ENCODE results near the gene DOCK8. TPM values are rescaled to one million over a fixed set of nuclear protein-coding genes. Genes with fewer than 3 reads are reported as not detected.
A peak's percentile ranks its signal among the peaks of the same experiment; 100 is the strongest.

Gene DOCK8
- total RNA-seq, 2 experiments from 2014 or later = 270 to 283 TPM

DNA sequence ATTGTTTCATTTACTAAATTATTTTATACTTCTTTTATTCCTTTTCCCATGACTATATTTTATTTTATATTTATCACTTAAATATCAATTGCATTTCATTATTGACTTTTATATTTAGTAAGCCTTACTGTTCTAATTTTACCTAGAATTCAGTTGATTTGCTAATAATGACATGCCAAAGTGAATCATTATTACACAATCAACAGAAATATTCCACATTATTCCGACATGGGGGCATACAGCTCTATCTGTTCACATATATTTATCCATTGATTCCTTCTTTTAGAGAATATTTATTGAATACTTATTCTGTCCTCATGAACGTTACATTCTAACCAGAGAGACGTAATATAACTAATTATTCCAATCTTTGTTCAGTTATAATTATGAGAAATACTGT, 221.8 kb downstream of the DOCK8 start:
- CTCF ChIA-PET = interaction anchor here (1.4 kb wide), 1 partner anchor 8 kb away, joined by 3 read pairs; no protein-coding TSS in a partner anchor
- DNase-seq = no peak
- no peak overlapping the region for H3K4me3 Mint-ChIP-seq
- H3K27ac Mint-ChIP-seq = no peak overlapping the region
- H3K4me1 Mint-ChIP-seq = no peaks in the 10 kb centered on the region
- no peaks in the 10 kb centered on the region for H3K9me3 Mint-ChIP-seq
- H3K27me3 Mint-ChIP-seq = no peaks in the 10 kb centered on the region
- POLR2A ChIA-PET = no interaction called here
- peaks cover 80% of the 10 kb centered on the region for H3K36me3 Mint-ChIP-seq (ENCODE audit: low read depth)

GRCh38 chr9:437066-437465, 222.4 kb downstream of the DOCK8 start:
- no peak for DNase-seq
- Mint-ChIP-seq H3K36me3 (ENCODE audit: low read depth) (peaks cover 80% of the 10 kb centered on the region), H3K9me3 (no peaks in the 10 kb centered on the region), H3K4me1 (no peaks in the 10 kb centered on the region), H3K4me3 (no peak overlapping the region), H3K27me3 (no peaks in the 10 kb centered on the region), H3K27ac (no peak overlapping the region)
- ChIA-PET CTCF (no interaction called here), POLR2A (no interaction called here)

GRCh38 chr9:437574-438001, 222.9 kb downstream of the DOCK8 start:
- ChIA-PET POLR2A (no interaction called here), CTCF (no interaction called here)
- Mint-ChIP-seq H3K9me3 (no peaks in the 10 kb centered on the region), H3K4me3 (no peak overlapping the region), H3K27ac (no peak overlapping the region), H3K4me1 (no peaks in the 10 kb centered on the region), H3K27me3 (no peaks in the 10 kb centered on the region), H3K36me3 (ENCODE audit: low read depth) (peaks cover 82% of the 10 kb centered on the region)
- DNase-seq = no peak

- H3K36me3 Mint-ChIP-seq (ENCODE audit: low read depth) = peaks cover 82% of the 10 kb centered on the region
- H3K27ac Mint-ChIP-seq = no peak overlapping the region
- POLR2A ChIA-PET = no interaction called here
These were observed 223.4 kb downstream of the DOCK8 start for GRCh38 chr9:438066-438465.

DNA sequence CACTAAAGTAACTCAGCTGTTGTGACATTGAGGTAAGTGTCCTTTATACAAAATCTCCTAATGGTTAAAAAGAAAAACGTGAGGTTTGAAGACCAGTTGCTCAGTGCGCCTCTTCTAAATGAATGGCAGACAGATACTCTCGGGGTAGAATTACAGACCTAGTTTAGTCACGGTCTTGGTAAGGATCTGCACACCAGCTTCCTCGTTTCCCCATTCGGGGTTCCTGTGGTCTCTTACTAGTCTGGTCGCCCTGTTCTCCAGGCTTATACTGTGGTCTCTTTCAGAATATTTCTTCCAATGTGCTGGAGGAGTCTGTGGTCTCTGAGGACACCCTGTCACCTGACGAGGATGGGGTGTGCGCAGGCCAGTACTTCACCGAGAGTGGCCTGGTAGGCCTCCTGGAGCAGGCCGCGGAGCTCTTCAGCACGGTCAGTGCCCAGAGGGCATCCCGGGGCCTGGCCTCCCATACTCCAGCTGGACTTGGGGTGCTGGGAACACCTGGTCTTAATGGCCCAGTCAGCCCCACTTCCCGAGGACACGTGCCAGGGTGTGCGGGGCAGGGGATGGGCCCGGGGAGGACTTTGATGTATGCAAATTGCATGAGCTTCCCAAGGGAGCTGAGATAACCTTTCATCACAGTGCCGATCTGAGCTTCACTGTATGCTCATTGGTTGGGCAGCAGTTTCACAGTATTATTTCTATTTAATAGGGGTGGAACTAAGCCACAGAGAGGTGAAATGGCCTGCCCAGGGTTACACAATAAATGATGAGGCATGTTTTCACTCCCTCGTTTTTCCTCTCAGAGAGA, 224.5 kb downstream of the DOCK8 start:
- Mint-ChIP-seq H3K4me3 (no peak overlapping the region), H3K9me3 (no peaks in the 10 kb centered on the region), H3K27ac (no peak overlapping the region), H3K36me3 (ENCODE audit: low read depth) (peaks cover 84% of the 10 kb centered on the region), H3K4me1 (peaks cover 3% of the 10 kb centered on the region), H3K27me3 (no peaks in the 10 kb centered on the region)
- POLR2A ChIA-PET = no interaction called here
- DNase-seq = no peak
- CTCF ChIA-PET = interaction anchor here (1.1 to 1.2 kb wide), 2 partner anchors 16 to 75 kb away, joined by 3 read pairs; no protein-coding TSS in a partner anchor

More at GRCh38 chr9:438066-438465, 223.4 kb downstream of the DOCK8 start:
- Mint-ChIP-seq H3K27me3 (no peaks in the 10 kb centered on the region), H3K4me3 (no peak overlapping the region), H3K9me3 (no peaks in the 10 kb centered on the region), H3K4me1 (no peaks in the 10 kb centered on the region)
- no peak for DNase-seq
- CTCF ChIA-PET = interaction anchor here (1.2 kb wide), 1 partner anchor 74 kb away, joined by 3 read pairs; no protein-coding TSS in a partner anchor

DNA sequence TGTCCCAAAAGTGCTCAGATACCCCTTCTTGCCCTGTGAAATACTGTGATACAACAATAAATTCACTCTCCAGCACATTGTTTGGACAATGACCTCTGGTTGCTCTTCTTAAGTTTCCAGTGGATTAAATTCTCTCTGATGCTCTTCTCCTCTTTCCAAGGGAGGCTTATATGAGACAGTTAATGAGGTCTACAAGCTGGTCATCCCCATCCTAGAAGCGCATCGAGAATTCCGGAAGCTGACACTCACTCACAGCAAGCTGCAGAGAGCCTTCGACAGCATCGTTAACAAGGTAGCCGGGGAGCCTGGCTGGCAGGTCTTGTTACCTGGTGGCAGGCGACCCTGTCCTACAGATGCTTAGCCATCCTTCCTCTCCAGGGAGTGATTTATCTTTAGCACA, 226.5 kb downstream of the DOCK8 start:
- Mint-ChIP-seq H3K27me3 (no peaks in the 10 kb centered on the region), H3K4me1 (peaks cover 15% of the 10 kb centered on the region), H3K4me3 (no peak overlapping the region), H3K9me3 (no peaks in the 10 kb centered on the region), H3K27ac (peak overlapping the region; percentile 48), H3K36me3 (ENCODE audit: low read depth) (peaks cover 88% of the 10 kb centered on the region)
- ChIA-PET CTCF (no interaction called here), POLR2A (no interaction called here)
- DNase-seq = no peak

DNA sequence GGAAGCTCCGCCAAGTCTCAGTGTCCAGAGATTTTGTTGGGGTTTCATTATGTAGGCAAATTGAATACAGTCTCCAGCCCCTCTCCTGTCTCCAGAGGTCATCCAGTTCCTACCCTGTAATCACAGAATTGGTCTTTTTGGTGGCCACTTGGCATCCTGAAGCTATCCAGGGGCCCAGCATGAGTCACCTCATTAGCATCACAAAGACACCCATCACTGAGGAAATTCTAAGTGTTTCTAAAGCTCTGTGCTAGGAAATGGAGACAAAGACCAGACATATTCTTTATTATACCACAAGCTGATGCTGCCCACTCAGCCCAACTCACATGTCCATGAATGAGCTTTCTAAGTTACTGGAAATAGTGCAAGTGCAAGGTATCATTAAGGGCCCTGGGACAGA, 229.9 kb downstream of the DOCK8 start:
- no peaks in the 10 kb centered on the region for H3K27me3 Mint-ChIP-seq
- H3K27ac Mint-ChIP-seq = peak overlapping the region; percentile 26
- H3K4me1 Mint-ChIP-seq = peaks cover 40% of the 10 kb centered on the region
- ChIA-PET POLR2A (no interaction called here), CTCF (interaction anchor here (0.7 to 1.4 kb wide), 5 partner anchors 9 to 162 kb away, joined by 3 to 4 read pairs (median 4); no protein-coding TSS in a partner anchor)
- no peaks in the 10 kb centered on the region for H3K9me3 Mint-ChIP-seq
- no peak overlapping the region for H3K4me3 Mint-ChIP-seq
- DNase-seq = no peak
- H3K36me3 Mint-ChIP-seq (ENCODE audit: low read depth) = peaks cover 83% of the 10 kb centered on the region

GRCh38 chr9:445033-445432, 230.4 kb downstream of the DOCK8 start:
- Mint-ChIP-seq H3K4me1 (peaks cover 40% of the 10 kb centered on the region), H3K36me3 (ENCODE audit: low read depth) (peaks cover 86% of the 10 kb centered on the region), H3K27ac (no peak overlapping the region), H3K4me3 (no peak overlapping the region), H3K9me3 (no peaks in the 10 kb centered on the region), H3K27me3 (no peaks in the 10 kb centered on the region)
- ChIA-PET CTCF (interaction anchor here (0.7 to 1.4 kb wide), 3 partner anchors 9 to 26 kb away, joined by 3 to 4 read pairs (median 4); no protein-coding TSS in a partner anchor), POLR2A (no interaction called here)
- no peak for DNase-seq

- H3K27me3 Mint-ChIP-seq = no peaks in the 10 kb centered on the region
- H3K27ac Mint-ChIP-seq = peak overlapping the region; percentile 31
- POLR2A ChIA-PET = no interaction called here
- CTCF ChIA-PET = interaction anchor here (0.5 kb wide), 1 partner anchor 45 kb away, joined by 3 read pairs; no protein-coding TSS in a partner anchor
- peaks cover 40% of the 10 kb centered on the region for H3K4me1 Mint-ChIP-seq
- H3K9me3 Mint-ChIP-seq = no peaks in the 10 kb centered on the region
- peaks cover 82% of the 10 kb centered on the region for H3K36me3 Mint-ChIP-seq (ENCODE audit: low read depth)
- no peak overlapping the region for H3K4me3 Mint-ChIP-seq
- DNase-seq = no peak
These were observed 231.5 kb downstream of the DOCK8 start for GRCh38 chr9:446074-446699.

GRCh38 chr9:447230-448025, 232.8 kb downstream of the DOCK8 start:
- peak overlapping the region; percentile 33 for H3K4me3 Mint-ChIP-seq
- H3K9me3 Mint-ChIP-seq = no peaks in the 10 kb centered on the region
- H3K36me3 Mint-ChIP-seq (ENCODE audit: low read depth) = peaks cover 80% of the 10 kb centered on the region
- CTCF ChIA-PET = interaction anchor here (1.0 to 1.3 kb wide), 3 partner anchors 13 to 160 kb away, joined by 3 to 4 read pairs (median 4); no protein-coding TSS in a partner anchor
- peak overlapping the region; percentile 87 for H3K27ac Mint-ChIP-seq
- peaks cover 40% of the 10 kb centered on the region for H3K4me1 Mint-ChIP-seq
- H3K27me3 Mint-ChIP-seq = no peaks in the 10 kb centered on the region
- peak; percentile 86 for DNase-seq
- POLR2A ChIA-PET = interaction anchor here (1.3 kb wide), 1 partner anchor 15 kb away, joined by 3 read pairs; no protein-coding TSS in a partner anchor

DNA sequence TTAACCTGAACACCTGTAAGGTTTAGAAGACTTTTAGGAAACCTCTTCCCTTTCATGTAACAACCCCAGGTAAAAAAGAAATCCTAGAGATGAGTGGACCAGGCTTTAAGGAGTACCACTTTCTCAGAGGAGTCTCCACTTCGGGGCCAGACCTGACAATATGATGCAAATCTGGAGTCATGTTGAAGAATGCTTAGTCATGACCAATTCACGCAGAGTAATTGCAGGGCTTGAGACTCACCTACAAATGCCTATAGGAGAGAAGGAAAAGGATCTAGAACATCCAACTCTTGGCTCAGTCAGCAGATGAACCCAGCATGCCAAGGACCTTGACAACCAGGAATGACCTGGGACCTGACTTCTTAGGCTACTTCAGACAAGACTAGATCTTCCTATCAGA, 235.4 kb downstream of the DOCK8 start:
- Mint-ChIP-seq H3K27me3 (no peaks in the 10 kb centered on the region), H3K4me1 (peaks cover 36% of the 10 kb centered on the region), H3K27ac (no peak overlapping the region), H3K4me3 (no peak overlapping the region), H3K36me3 (ENCODE audit: low read depth) (peaks cover 71% of the 10 kb centered on the region), H3K9me3 (no peaks in the 10 kb centered on the region)
- CTCF ChIA-PET = no interaction called here
- POLR2A ChIA-PET = no interaction called here
- DNase-seq = no peak

GRCh38 chr9:450561-450960, 235.9 kb downstream of the DOCK8 start:
- ChIA-PET POLR2A (no interaction called here), CTCF (no interaction called here)
- DNase-seq = no peak
- Mint-ChIP-seq H3K27ac (no peak overlapping the region), H3K4me1 (peaks cover 31% of the 10 kb centered on the region), H3K4me3 (no peak overlapping the region), H3K9me3 (no peaks in the 10 kb centered on the region), H3K36me3 (ENCODE audit: low read depth) (peaks cover 67% of the 10 kb centered on the region), H3K27me3 (no peaks in the 10 kb centered on the region)

DNA sequence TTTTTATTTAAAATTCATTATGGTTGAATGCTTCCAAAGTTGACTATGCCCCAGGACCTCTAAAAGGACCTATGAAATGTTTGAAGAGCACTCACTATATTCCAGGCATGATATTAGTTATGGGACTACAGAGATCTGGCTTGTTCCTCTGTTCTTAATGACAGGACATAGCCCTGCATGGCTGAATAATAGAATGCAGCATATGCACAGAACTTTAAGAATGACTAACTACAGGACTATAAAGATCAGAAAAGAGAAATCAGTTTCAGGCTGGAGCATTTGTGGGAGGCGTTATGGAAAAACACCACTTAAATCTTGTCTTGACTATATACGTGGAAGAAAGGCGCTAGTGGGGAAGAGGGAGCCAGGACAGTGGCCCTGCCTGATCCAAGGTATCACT, 239.2 kb downstream of the DOCK8 start:
- ChIA-PET CTCF (no interaction called here), POLR2A (no interaction called here)
- no peak overlapping the region for H3K27ac Mint-ChIP-seq
- H3K27me3 Mint-ChIP-seq = no peaks in the 10 kb centered on the region
- H3K4me1 Mint-ChIP-seq = peaks cover 5% of the 10 kb centered on the region
- no peaks in the 10 kb centered on the region for H3K9me3 Mint-ChIP-seq
- no peak for DNase-seq
- no peak overlapping the region for H3K4me3 Mint-ChIP-seq
- peaks cover 67% of the 10 kb centered on the region for H3K36me3 Mint-ChIP-seq (ENCODE audit: low read depth)
